Ectodermal cell (in vitro differentiated cells): ENCODE results near the gene IL15RA.
"Not testable (repeated sequence)": the region's sequence is repeated elsewhere in the genome, so short reads cannot be mapped to it uniquely, and the experiment has no call there.

Experiments used
- H3K27ac ChIP-seq: 2 replicates; pipeline ENCODE4 v1.7.0; 2013; ENCODE audit warnings: mild to moderate bottlenecking, low read depth, low read length; ENCODE audit not compliant: insufficient read depth, poor library complexity, severe bottlenecking
- H3K27me3 ChIP-seq: 2 replicates; pipeline ENCODE4 v1.7.0; 2013; ENCODE audit warnings: mild to moderate bottlenecking, low read length; ENCODE audit not compliant: insufficient read depth, control insufficient read depth, poor library complexity, severe bottlenecking
- H3K36me3 ChIP-seq: one replicate; pipeline ENCODE4 v1.7.0; 2013; ENCODE audit warnings: low read length; ENCODE audit not compliant: control insufficient read depth, insufficient read depth
- H3K4me1 ChIP-seq: one replicate; pipeline ENCODE4 v1.7.0; 2013; ENCODE audit warnings: low read length; ENCODE audit not compliant: control insufficient read depth, insufficient read depth
- H3K4me3 ChIP-seq: 2 replicates; pipeline ENCODE4 v1.7.0; 2013; ENCODE audit warnings: low read depth, low read length, control low read depth; ENCODE audit not compliant: insufficient read depth
- H3K9me3 ChIP-seq: 2 replicates; pipeline ENCODE4 v1.7.0; 2013; ENCODE audit warnings: mild to moderate bottlenecking, low read length, moderate library complexity; ENCODE audit not compliant: control insufficient read depth
- WGBS, 2 experiments: methylation state at CpG; one replicate each; pipeline ENCODE4 v1.1.7; 2013; ENCODE audit warnings: missing lambda C conversion rate in 2 of 2; 5-methylcytosine and 5-hydroxymethylcytosine counted together

IL15RA gene

DNA sequence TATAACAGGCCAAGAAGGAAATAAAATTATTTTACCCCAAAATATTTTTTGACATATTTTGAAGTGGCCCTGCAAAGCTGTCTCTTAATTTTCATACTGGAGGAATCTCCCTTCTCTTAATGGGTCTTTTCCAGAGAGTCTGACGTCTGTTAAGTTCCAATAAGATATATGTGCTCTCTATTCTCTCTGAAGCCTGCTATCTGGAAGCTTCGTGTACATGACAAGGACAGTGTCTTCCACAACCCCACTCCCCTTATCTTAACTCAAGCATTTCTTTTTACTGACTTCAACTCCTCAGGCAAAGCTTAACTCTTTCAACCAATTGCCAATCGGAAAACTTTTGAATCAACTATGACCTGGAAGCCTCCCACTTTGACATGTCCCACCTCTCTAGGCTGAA lies 29.2 kb upstream of the IL15RA start:
- H3K4me1 ChIP-seq: no peaks in the 10 kb centered on the region
- no peak overlapping the region for H3K4me3 ChIP-seq
- WGBS, 2 experiments: 93 to 95% methylated on average over 3 of the region's 3 CpGs
- H3K36me3 ChIP-seq: no peaks in the 10 kb centered on the region
- H3K27ac ChIP-seq: no peak overlapping the region
- no peaks in the 10 kb centered on the region for H3K27me3 ChIP-seq
- no peaks in the 10 kb centered on the region for H3K9me3 ChIP-seq

DNA sequence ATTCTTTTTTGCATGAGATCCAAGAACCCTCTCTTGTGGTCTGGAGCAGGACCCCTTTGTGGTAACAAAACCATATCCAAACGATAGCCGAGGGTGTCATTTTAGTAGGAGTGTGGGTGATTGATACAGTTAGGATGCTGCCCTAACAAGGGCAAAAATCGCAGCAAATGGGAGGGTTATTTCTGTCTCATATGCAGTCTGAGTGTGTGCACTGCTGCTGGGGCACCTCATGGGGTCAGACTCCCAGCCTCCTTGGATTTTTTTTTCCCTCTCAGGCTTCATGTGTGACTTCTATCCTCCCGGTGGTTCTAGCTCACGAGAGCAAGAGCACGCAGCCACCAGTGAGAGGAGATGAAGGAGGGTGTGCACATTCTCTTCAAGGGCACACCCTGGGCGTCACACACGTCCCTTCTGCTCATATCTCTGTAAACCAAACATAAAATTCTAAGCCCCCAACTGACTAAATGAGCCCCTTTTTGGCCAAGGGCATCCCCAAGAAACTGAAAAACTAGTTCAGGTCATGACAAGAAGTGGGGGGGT lies 28.6 kb upstream of the IL15RA start:
- Histone ChIP-seq H3K27me3 (no peaks in the 10 kb centered on the region), H3K4me3 (no peak overlapping the region), H3K9me3 (no peaks in the 10 kb centered on the region), H3K4me1 (no peaks in the 10 kb centered on the region), H3K27ac (no peak overlapping the region), H3K36me3 (no peaks in the 10 kb centered on the region)
- 91 to 96% methylated on average over 8 of the region's 8 CpGs for WGBS, 2 experiments

DNA sequence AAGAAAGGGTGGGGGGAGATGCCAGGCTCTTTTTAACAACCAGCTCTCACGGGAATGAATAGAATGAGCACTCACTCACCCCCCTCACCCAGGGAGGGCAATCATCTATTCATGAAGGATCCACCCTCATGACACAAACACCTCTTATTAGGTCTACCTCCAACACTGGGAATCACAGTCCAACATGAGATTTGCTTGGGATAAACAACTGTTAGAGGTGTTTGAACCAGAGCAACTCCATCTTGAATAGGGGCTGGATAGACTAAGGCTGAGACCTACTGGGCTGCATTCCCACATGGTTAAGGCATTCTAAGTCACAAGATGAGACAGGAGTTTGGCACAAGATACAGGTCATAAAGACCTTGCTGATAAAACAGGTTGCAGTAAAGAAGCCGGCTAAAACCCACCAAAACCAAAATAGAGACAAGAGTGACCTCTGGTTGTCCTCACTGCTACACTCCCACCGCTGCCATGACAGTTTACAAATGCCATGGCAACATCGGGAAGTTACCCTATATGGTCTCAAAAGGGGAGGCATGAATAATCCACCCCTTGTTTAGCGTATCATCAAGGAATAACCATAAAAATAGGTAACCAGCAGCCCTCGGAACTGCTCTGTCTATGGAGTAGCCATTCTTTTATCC lies 27.9 kb upstream of the IL15RA start:
- not testable (repeated sequence) for H3K4me1 ChIP-seq, H3K9me3 ChIP-seq, H3K36me3 ChIP-seq, H3K27ac ChIP-seq, H3K27me3 ChIP-seq, H3K4me3 ChIP-seq
- WGBS, 2 experiments: 73 to 76% methylated on average over 6 of the region's 6 CpGs

DNA sequence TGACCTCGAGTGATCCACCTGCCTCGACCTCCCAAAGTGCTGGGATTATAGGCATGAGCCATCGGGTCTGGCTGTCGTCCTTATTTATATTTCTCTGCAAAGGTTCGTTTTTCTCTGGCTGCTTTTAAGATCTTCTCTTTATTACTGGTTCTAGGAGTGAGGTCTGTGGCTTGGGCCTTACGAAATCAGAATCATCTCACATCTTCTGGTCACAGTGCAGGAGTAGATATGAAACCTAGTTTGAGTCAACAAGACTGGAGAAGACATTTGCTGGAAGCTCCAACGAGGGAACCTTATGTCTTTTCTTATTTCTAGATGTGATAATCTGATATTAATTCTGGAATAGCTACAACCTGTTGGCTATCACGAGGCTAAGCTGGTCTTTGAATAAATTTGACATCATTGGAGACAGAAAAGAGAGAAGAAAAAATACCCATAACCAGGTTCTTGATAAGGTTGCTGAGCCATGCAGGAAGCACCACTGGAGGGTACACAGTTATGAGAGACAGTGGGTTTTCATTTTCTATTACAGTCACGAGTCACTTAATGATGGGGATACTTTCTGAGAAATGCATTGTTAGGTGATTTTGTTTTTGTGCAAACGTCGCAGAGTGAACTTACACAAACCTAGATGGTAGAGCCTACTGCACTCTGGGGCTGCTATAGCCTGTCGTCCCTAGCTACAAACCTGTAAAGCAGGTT lies 25.6 kb upstream of the IL15RA start:
- WGBS, 2 experiments: 90 to 93% methylated on average over 12 of the region's 12 CpGs
- Histone ChIP-seq H3K4me3 (no peak overlapping the region), H3K9me3 (no peaks in the 10 kb centered on the region)

DNA sequence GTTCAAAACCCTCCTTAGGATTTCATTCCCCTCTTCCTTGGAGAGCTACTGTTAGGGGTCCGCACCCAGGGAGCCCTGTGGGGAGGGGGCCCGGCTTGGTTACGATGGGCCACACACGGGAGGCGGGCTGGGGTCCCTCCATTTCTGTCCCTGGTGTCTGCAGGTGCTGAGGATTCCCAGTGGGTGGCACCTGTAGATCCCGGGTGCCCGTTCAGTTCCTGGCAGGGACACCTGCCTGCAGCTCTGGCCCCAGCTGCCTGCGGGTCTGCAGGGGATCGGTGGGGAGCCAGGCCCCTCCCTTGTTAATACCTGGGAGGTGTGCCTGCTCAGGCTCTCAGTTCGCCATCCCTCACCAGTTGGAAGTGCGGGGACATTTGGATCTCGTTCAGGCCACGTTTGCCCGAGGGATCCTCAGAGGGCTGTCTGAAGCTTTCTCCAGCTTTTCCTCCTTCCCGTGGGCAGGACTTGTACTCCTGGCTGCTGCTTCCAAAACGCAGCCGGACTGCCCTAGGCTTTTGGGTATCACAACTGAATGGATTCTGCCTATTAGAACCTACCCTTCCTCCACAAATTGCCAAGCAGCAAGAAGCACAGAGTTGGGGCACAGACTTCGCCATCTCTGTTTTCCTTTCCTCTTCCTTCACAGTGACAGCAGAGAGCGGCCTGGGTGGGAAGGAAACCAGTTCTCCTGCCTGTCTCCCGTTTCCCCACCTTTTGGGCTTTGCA lies 22.3 kb upstream of the IL15RA start:
- no peaks in the 10 kb centered on the region for H3K27me3 ChIP-seq
- H3K9me3 ChIP-seq: no peaks in the 10 kb centered on the region
- no peaks in the 10 kb centered on the region for H3K36me3 ChIP-seq
- 89 to 91% methylated on average over 20 of the region's 20 CpGs for WGBS, 2 experiments
- H3K27ac ChIP-seq: no peak overlapping the region
- H3K4me3 ChIP-seq: no peak overlapping the region
- no peaks in the 10 kb centered on the region for H3K4me1 ChIP-seq

More for the DNA sequence above, 25.6 kb upstream of the IL15RA start:
- H3K36me3 ChIP-seq: no peaks in the 10 kb centered on the region
- H3K27me3 ChIP-seq: no peaks in the 10 kb centered on the region
- no peak overlapping the region for H3K27ac ChIP-seq
- no peaks in the 10 kb centered on the region for H3K4me1 ChIP-seq

GRCh38 chr10:5996696-5997095 lies 19.4 kb upstream of the IL15RA start:
- whole genome bisulfite sequencing, 2 experiments: 56 to 63% methylated on average over 3 to 4 of the region's 4 CpGs
- Histone ChIP-seq H3K27ac (no peak overlapping the region), H3K4me3 (no peak overlapping the region), H3K9me3 (no peaks in the 10 kb centered on the region), H3K4me1 (no peaks in the 10 kb centered on the region), H3K36me3 (no peaks in the 10 kb centered on the region), H3K27me3 (no peaks in the 10 kb centered on the region)

DNA sequence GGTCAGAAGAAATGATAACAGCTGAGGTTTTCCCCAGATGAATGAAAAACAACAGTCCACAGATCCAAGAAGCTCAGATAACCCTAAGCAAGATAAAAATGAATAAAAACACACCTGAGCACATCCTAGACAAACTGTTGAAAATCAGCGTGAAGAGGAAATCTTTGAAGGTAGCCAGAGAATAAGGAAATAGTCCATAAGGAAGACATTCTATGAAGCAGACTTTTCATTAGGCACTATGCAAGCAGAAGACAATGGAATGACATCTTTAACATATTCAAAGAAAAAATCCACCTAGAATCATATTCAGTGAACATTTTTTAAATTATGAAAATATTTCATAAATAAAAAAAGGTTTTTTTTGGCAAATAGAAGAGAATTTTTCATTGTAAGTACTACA lies 15.1 kb upstream of the IL15RA start:
- WGBS, 2 experiments: 100% methylated on average over 1 of the region's 1 CpG; no CpG with 5 or more reads in 1 of the 2 experiments
- Histone ChIP-seq H3K9me3 (no peaks in the 10 kb centered on the region), H3K27me3 (no peaks in the 10 kb centered on the region), H3K4me3 (no peak overlapping the region), H3K27ac (no peak overlapping the region), H3K4me1 (no peaks in the 10 kb centered on the region), H3K36me3 (no peaks in the 10 kb centered on the region)

DNA sequence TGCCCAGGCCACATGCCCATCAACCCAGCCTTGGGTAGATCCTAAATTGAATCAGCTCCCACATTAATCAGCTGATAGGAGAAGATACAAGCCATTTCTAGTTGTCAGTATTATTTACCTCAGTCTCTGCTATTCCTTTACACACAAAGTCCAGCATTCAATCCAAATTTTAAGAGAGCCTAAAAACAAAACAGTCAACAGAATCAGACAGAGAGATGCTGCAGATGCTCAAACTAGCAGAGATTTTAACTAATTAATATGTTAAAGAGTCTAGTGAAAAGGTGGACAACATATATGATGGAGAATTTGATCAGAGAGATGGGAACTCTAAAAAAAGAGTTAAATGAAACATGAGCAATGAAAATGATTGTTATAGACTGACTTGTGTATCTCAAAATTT lies 14.4 kb upstream of the IL15RA start:
- H3K27ac ChIP-seq: no peak overlapping the region
- H3K9me3 ChIP-seq: no peaks in the 10 kb centered on the region
- no peaks in the 10 kb centered on the region for H3K36me3 ChIP-seq
- H3K4me1 ChIP-seq: no peaks in the 10 kb centered on the region
- no peak overlapping the region for H3K4me3 ChIP-seq
- no peaks in the 10 kb centered on the region for H3K27me3 ChIP-seq

GRCh38 chr10:5989756-5990155 lies 12.4 kb upstream of the IL15RA start:
- 80 to 98% methylated on average over 1 to 2 of the region's 2 CpGs for WGBS, 2 experiments
- Histone ChIP-seq H3K36me3 (no peaks in the 10 kb centered on the region), H3K9me3 (no peaks in the 10 kb centered on the region), H3K4me1 (no peaks in the 10 kb centered on the region), H3K4me3 (no peak overlapping the region), H3K27ac (no peak overlapping the region), H3K27me3 (no peaks in the 10 kb centered on the region)

- WGBS, 2 experiments: 91 to 94% methylated on average over 10 of the region's 10 CpGs
- H3K27me3 ChIP-seq: no peaks in the 10 kb centered on the region
These were observed 11.1 kb upstream of the IL15RA start for GRCh38 chr10:5988336-5988920.

More at GRCh38 chr10:5988336-5988920, 11.1 kb upstream of the IL15RA start:
- H3K4me1 ChIP-seq: no peaks in the 10 kb centered on the region
- no peak overlapping the region for H3K27ac ChIP-seq
- no peaks in the 10 kb centered on the region for H3K9me3 ChIP-seq
- H3K4me3 ChIP-seq: no peak overlapping the region
- no peaks in the 10 kb centered on the region for H3K36me3 ChIP-seq
